Measurements from ENCODE around the gene ASB18.

DNA sequence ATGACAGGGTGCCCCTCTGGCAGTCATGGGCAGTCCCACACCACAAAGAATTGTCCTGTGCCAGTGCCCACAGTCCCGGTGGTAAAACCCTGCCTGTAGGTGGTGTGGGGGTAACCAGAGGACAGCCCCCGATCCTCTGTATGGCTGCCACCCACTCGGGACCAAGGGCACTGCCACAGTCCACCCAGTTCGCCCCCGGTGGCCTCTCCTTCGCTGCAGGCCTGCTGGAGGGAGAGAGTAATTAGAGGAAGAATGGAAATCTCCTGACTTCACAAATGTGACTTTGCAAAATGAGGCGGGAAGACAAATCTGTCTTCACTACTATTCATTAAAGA, 107.4 kb downstream of the ASB18 start:
- TF ChIP-seq, protein P1, sequence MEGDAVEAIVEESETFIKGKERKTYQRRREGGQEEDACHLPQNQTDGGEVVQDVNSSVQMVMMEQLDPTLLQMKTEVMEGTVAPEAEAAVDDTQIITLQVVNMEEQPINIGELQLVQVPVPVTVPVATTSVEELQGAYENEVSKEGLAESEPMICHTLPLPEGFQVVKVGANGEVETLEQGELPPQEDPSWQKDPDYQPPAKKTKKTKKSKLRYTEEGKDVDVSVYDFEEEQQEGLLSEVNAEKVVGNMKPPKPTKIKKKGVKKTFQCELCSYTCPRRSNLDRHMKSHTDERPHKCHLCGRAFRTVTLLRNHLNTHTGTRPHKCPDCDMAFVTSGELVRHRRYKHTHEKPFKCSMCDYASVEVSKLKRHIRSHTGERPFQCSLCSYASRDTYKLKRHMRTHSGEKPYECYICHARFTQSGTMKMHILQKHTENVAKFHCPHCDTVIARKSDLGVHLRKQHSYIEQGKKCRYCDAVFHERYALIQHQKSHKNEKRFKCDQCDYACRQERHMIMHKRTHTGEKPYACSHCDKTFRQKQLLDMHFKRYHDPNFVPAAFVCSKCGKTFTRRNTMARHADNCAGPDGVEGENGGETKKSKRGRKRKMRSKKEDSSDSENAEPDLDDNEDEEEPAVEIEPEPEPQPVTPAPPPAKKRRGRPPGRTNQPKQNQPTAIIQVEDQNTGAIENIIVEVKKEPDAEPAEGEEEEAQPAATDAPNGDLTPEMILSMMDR (IDR thresholded peaks at IDR 0.05; ENCODE audit: low read length), result no peak
- TF ChIP-seq EZH2 (IDR thresholded peaks at IDR 0.05; ENCODE audit: borderline replicate concordance, low read length), result no peak

Data from OCI-LY1 (cell line).